Astrocyte of the hippocampus (primary cell): Measurements from ENCODE around the gene LCE4A.
"Not testable (repeated sequence)": the region's sequence is repeated elsewhere in the genome, so short reads cannot be mapped to it uniquely, and the experiment has no call there.

ENCODE experiments used
- DNase-seq: peaks from one replicate; pipeline ENCODE4 v3.0.0; 2011; ENCODE audit warnings: low read depth, low spot score

Gene LCE4A

GRCh38 chr1:152707860-152708259 is at the start of gene LCE4A:
Gene LCE4A (plus strand): TSS chr1:152708160. CDS start chr1:152709076, 916 bp downstream.
- DNase-seq: no peak

- DNase-seq: no peak
These were observed 49.3 kb upstream of the LCE4A start for GRCh38 chr1:152658649-152659048.

- DNase-seq: no peak
These were observed 44.9 kb upstream of the LCE4A start, which contains the start of gene LCE2D for GRCh38 chr1:152663098-152663497. Gene LCE2D (plus strand): TSS chr1:152663380. CDS start chr1:152664106, 726 bp downstream.

- DNase-seq: not testable (repeated sequence)
These were observed 41.8 kb upstream of the LCE4A start for GRCh38 chr1:152666171-152666570.

- DNase-seq: no peak
These were observed 40.3 kb upstream of the LCE4A start for GRCh38 chr1:152667648-152668047.

- DNase-seq: no peak
These were observed 34.9 kb upstream of the LCE4A start for GRCh38 chr1:152673016-152673415.

- not testable (repeated sequence) for DNase-seq
These were observed 33.0 kb upstream of the LCE4A start, which contains the start of gene LCE2C for GRCh38 chr1:152674983-152675382. Gene LCE2C (plus strand): TSS chr1:152675279. CDS start chr1:152676016, 737 bp downstream.

- no peak for DNase-seq
These were observed 28.5 kb upstream of the LCE4A start for GRCh38 chr1:152679459-152679858.

- no peak for DNase-seq
These were observed 26.3 kb upstream of the LCE4A start for GRCh38 chr1:152681616-152682015.

GRCh38 chr1:152683846-152684245 is 24.1 kb upstream of the LCE4A start:
- no peak for DNase-seq

- not testable (repeated sequence) for DNase-seq
These were observed 22.1 kb upstream of the LCE4A start, which contains the start of gene LCE2B for GRCh38 chr1:152685823-152686222. Gene LCE2B (plus strand): TSS chr1:152686123. CDS start chr1:152686844, 721 bp downstream.

- DNase-seq: no peak
These were observed 10.0 kb upstream of the LCE4A start, which contains the start of gene LCE2A for GRCh38 chr1:152697701-152698600. Gene LCE2A (plus strand): TSS chr1:152698345. CDS start chr1:152698902, 557 bp downstream.

- DNase-seq: no peak
These were observed 8.2 kb upstream of the LCE4A start for GRCh38 chr1:152699746-152700145.

- DNase-seq: no peak
These were observed 10.3 kb downstream of the LCE4A start for GRCh38 chr1:152718238-152718637.

- no peak for DNase-seq
These were observed 17.3 kb downstream of the LCE4A start for GRCh38 chr1:152725261-152725660.

GRCh38 chr1:152728986-152729385 is 21.0 kb downstream of the LCE4A start:
- no peak for DNase-seq

GRCh38 chr1:152735648-152736047 is 27.7 kb downstream of the LCE4A start:
- no peak for DNase-seq

- no peak for DNase-seq
These were observed 30.0 kb downstream of the LCE4A start for GRCh38 chr1:152737997-152738396.

- DNase-seq: no peak
These were observed 31.9 kb downstream of the LCE4A start for GRCh38 chr1:152739841-152740240.

- DNase-seq: no peak
These were observed 33.7 kb downstream of the LCE4A start for GRCh38 chr1:152741656-152742055.

- DNase-seq: no peak
These were observed 35.6 kb downstream of the LCE4A start for GRCh38 chr1:152743371-152744145.

- no peak for DNase-seq
These were observed 37.3 kb downstream of the LCE4A start for GRCh38 chr1:152745289-152745704.
